Right atrium auricular region (tissue), 2 donors: Measurements from ENCODE around the gene TSSK2. TPM values are rescaled to one million over a fixed set of nuclear protein-coding genes. Genes with fewer than 3 reads are reported as not detected.
"Not testable (repeated sequence)": the region's sequence is repeated elsewhere in the genome, so short reads cannot be mapped to it uniquely, and the experiment has no call there.

Source experiments
- DNase-seq: peaks from one replicate; pipeline ENCODE4 v3.0.0-alpha.2; 2019; ENCODE audit warnings: low spot score
- H3K27ac ChIP-seq, 2 donors: fragments of 200-600 bp; sonication (generic); 1 replicate in 1 of 2; 2 replicates in 1 of 2; pipeline ENCODE4 v1.5.1; 2016 to 2019
- H3K27me3 ChIP-seq, 2 donors: fragments of 200-600 bp; sonication (generic); one replicate each; pipeline versions ENCODE4 v1.5.1 to v1.6.0; 2017 to 2019
- H3K36me3 ChIP-seq: fragments of 200-600 bp; sonication (generic); one replicate; pipeline ENCODE4 v1.5.1; 2016
- H3K4me1 ChIP-seq, 2 donors: fragments of 200-600 bp; sonication (generic); one replicate each; pipeline versions ENCODE4 v1.5.1 to v1.6.0; 2017 to 2019
- H3K4me3 ChIP-seq, 2 donors: fragments of 200-600 bp; sonication (generic); 1 replicate in 1 of 2; 2 replicates in 1 of 2; pipeline ENCODE4 v1.5.1; 2017 to 2019; ENCODE audit warnings: mild to moderate bottlenecking in 1 of 2, moderate library complexity in 1 of 2
- H3K9me3 ChIP-seq, 2 donors: fragments of 200-600 bp; sonication (generic); one replicate each; pipeline ENCODE4 v1.5.1; 2019
- total RNA-seq, 2 donors: library from RNA; depleted of rRNA; stranded (reverse); fragments of >200 nt; gene quantifications; one replicate each; pipeline ENCODE4 v1.1.0, GENCODE V29; 2016
- TF ChIP-seq, protein P1 (sequence below), 2 donors: fragments of 200-600 bp; sonication (generic); IDR thresholded peaks; one replicate each; pipeline ENCODE4 v1.5.1; 2019; ENCODE audit warnings: antibody characterized with exemption in 2 of 2

TSSK2 gene
- total RNA-seq, 2 donors from 2014 or later: not detected

DNA sequence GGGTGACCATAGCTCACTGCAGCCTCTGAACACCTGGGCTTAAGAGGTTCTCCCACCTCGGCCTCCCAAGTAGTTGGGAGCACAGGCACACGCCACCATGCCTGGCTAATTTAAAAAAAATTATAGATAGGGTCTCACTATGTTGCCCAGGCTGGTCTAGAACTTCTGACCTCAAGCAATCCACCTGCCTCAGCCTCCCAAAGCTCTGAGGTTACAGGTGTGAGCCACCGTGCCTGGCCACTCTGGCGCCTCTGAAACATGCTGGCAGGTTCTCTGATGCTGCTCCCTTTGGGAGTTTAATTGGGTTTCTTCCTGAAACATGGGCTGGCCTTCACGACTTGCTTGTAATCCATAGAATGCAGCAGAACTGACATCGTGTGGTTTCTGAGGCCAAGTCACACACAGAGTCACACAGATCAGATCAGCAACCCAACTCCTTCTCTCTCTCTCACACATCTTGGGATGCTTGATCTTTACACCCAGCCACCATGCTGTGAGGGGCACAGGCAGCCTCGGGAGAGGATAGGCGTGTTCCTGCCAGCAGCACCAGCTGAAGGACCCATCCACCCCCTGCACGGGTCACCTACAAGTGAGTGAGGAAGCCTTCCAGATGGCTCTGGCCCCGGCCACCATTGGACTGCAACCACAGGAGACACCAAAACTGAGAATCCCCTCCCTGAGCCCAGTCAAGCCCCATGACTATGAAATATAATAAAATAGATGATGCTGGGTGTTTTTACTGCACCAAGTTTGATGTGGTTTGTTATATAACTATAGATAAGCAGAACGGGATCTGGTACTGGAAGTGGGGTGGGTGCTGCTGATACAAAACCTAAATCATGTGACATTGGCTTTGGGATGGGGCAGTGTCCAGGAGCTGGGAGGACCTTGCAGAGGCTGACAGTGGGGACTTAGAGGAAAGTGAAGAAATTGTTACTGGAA lies 22.1 kb downstream of the TSSK2 start:
- no peaks in the 10 kb centered on the region for H3K36me3 ChIP-seq
- TF ChIP-seq, protein P1, sequence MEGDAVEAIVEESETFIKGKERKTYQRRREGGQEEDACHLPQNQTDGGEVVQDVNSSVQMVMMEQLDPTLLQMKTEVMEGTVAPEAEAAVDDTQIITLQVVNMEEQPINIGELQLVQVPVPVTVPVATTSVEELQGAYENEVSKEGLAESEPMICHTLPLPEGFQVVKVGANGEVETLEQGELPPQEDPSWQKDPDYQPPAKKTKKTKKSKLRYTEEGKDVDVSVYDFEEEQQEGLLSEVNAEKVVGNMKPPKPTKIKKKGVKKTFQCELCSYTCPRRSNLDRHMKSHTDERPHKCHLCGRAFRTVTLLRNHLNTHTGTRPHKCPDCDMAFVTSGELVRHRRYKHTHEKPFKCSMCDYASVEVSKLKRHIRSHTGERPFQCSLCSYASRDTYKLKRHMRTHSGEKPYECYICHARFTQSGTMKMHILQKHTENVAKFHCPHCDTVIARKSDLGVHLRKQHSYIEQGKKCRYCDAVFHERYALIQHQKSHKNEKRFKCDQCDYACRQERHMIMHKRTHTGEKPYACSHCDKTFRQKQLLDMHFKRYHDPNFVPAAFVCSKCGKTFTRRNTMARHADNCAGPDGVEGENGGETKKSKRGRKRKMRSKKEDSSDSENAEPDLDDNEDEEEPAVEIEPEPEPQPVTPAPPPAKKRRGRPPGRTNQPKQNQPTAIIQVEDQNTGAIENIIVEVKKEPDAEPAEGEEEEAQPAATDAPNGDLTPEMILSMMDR (IDR thresholded peaks at IDR 0.05): no peak

GRCh38 chr22:19156109-19156508 lies 25.0 kb downstream of the TSSK2 start:
- not testable (repeated sequence) for DNase-seq, H3K4me1 ChIP-seq, H3K27me3 ChIP-seq, H3K36me3 ChIP-seq, H3K27ac ChIP-seq, H3K4me3 ChIP-seq, H3K9me3 ChIP-seq

More for the DNA sequence above, 22.1 kb downstream of the TSSK2 start:
- Histone ChIP-seq H3K9me3 (no peaks in the 10 kb centered on the region), H3K27me3 (peaks cover 2 to 19% of the 10 kb centered on the region in 2 donors), H3K27ac (no peak overlapping the region), H3K4me1 (peaks cover 0 to 9% of the 10 kb centered on the region in 2 donors), H3K4me3 (no peak overlapping the region)
- DNase-seq: no peak

DNA sequence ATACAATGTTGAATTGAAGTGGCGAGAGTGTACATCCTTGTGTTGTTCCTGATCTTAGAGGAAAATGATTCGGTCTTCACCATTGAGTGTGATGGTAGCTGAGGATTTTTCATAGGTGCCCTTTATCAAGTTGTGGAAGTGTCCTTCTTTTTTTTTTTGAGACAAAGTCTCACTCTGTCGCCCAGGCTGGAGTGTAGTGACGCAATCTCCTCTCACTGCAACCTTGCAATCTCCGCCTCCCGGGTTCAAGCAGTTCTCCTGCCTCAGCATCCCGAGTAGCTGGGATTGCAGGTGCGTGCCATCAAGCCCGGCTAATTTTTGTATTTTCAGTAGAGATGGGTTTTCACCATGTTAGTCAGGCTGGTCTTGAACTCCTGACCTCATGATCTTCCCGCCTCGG lies 27.5 kb downstream of the TSSK2 start:
- not testable (repeated sequence) for H3K36me3 ChIP-seq, H3K27me3 ChIP-seq, H3K4me1 ChIP-seq, H3K4me3 ChIP-seq, H3K9me3 ChIP-seq, DNase-seq, H3K27ac ChIP-seq

DNA sequence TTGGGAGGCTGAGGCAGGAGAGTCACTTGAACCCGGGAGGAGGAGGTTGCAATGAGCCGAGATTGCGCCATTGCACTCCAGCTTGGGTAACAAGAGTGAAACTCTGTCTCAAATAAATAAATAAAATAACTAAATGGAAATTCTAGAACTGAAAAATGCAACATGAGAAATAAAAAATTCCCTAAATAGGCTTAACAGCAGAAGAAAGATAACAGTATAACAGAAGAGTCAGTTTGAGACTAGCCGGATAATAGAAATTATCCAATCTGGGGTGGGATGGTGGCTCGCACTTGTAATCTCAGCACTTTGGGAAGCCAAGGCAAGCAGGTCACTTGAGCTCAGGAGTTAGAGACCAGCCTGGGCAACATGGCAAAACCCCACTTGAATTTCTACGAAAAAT lies 33.3 kb downstream of the TSSK2 start:
- no peak for DNase-seq
- H3K27me3 ChIP-seq: peaks cover 0 to 4% of the 10 kb centered on the region in 2 donors
- no peaks in the 10 kb centered on the region for H3K36me3 ChIP-seq
- H3K27ac ChIP-seq: no peak overlapping the region
- H3K4me3 ChIP-seq: no peak overlapping the region
- TF ChIP-seq, protein P1 (IDR thresholded peaks at IDR 0.05): no peak
- H3K4me1 ChIP-seq: peaks cover 0 to 4% of the 10 kb centered on the region in 2 donors
- no peaks in the 10 kb centered on the region for H3K9me3 ChIP-seq

DNA sequence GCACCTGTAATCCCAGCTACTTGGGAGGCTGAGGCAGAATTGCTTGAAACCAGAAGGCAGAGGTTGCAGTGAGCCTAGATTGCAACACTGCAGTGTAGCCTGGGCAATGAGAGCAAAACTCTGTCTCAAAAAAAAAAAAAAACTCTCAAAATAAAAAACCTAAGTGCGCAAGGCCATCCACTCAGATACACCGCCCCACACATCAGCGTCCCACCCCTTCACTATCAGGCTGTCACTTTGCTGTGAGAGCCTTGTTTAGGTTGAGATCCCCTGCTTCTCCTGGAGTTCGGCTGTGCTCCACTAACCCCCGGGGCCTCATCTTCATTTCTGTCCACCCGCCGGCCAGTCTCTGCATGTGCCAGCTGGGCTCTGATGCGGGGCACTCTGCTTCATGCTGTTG lies 35.3 kb downstream of the TSSK2 start:
- H3K4me3 ChIP-seq: no peak overlapping the region
- no peak overlapping the region for H3K27ac ChIP-seq
- H3K9me3 ChIP-seq: no peaks in the 10 kb centered on the region
- H3K27me3 ChIP-seq: peaks cover 0 to 4% of the 10 kb centered on the region in 2 donors
- TF ChIP-seq, protein P1 (IDR thresholded peaks at IDR 0.05): no peak
- H3K36me3 ChIP-seq: no peaks in the 10 kb centered on the region
- peaks cover 0 to 21% of the 10 kb centered on the region in 2 donors for H3K4me1 ChIP-seq
- DNase-seq: no peak

- no peak for DNase-seq
- Histone ChIP-seq H3K4me1 (peaks cover 0 to 25% of the 10 kb centered on the region in 2 donors), H3K27me3 (peaks cover 0 to 4% of the 10 kb centered on the region in 2 donors)
Measured at GRCh38 chr22:19167106-19167869, 36.2 kb downstream of the TSSK2 start.

More at GRCh38 chr22:19167106-19167869, 36.2 kb downstream of the TSSK2 start:
- TF ChIP-seq, protein P1 (IDR thresholded peaks at IDR 0.05): no peak
- Histone ChIP-seq H3K9me3 (no peaks in the 10 kb centered on the region), H3K36me3 (no peaks in the 10 kb centered on the region), H3K27ac (no peak overlapping the region), H3K4me3 (no peak overlapping the region)
